IMR-90 (cell line): ENCODE measurements around the gene EVI5. TPM values are rescaled to one million over a fixed set of nuclear protein-coding genes. Genes with fewer than 3 reads are reported as not detected.

Experiments
- ATAC-seq: fragments of 200-7000 bp; cut with Tn5 transposase; 2 replicates; pipeline ENCODE4 v1.9.1; 2020; ENCODE audit warnings: low read depth, mild to moderate bottlenecking, moderate library complexity
- BruUV-seq: library from RNA; stranded (reverse); fragments of 400-500 nt; replicated peaks from 2 replicates; lab custom pipeline; 2021; lab: Mats Ljungman, UMichigan
- CTCF ChIA-PET: fragments of 300-600 bp; formaldehyde crosslinking; extraction: SDS; loops from one replicate; lab custom pipeline; 2021; ENCODE audit warnings: antibody characterized with exemption; lab: Yijun Ruan, JAX
- POLR2A ChIA-PET: fragments of 300-600 bp; sonication (Branson Sonifier 250); formaldehyde crosslinking; loops from one replicate; lab custom pipeline; 2022; ENCODE audit warnings: antibody characterized with exemption; ENCODE audit not compliant: unreplicated experiment; lab: Charles Lee
- DNase-seq: peaks from one replicate; pipeline ENCODE4 v3.0.0; 2013
- H2AFZ ChIP-seq: replicated peaks from 2 replicates; pipeline ENCODE3; 2013; ENCODE audit warnings: low read length, mild to moderate bottlenecking; ENCODE audit not compliant: poor library complexity
- H2AK5ac ChIP-seq: 2 replicates; pipeline ENCODE4 v1.6.1; 2013; ENCODE audit warnings: low read depth, low read length, inconsistent platforms
- H2AK9ac ChIP-seq: replicated peaks from 2 replicates; pipeline ENCODE3; 2013; ENCODE audit warnings: mild to moderate bottlenecking, low read depth, low read length, moderate library complexity; ENCODE audit not compliant: poor library complexity
- H2BK120ac ChIP-seq: 2 replicates; pipeline ENCODE4 v1.6.1; 2013; ENCODE audit warnings: low read depth, low read length, inconsistent platforms
- H2BK15ac ChIP-seq: 3 replicates; pipeline ENCODE4 v1.6.1; 2013; ENCODE audit warnings: low read depth, low read length, inconsistent platforms
- H2BK20ac ChIP-seq: 2 replicates; pipeline ENCODE4 v1.6.1; 2013; ENCODE audit warnings: low read depth, mild to moderate bottlenecking, inconsistent platforms, low read length, moderate library complexity
- H2BK5ac ChIP-seq: 2 replicates; pipeline ENCODE4 v1.6.1; 2013; ENCODE audit warnings: mild to moderate bottlenecking, low read depth, low read length, inconsistent platforms; ENCODE audit not compliant: poor library complexity, severe bottlenecking
- H3K14ac ChIP-seq: replicated peaks from 2 replicates; pipeline ENCODE4 v1.6.1; 2013; ENCODE audit warnings: low read depth, low read length, inconsistent platforms
- H3K18ac ChIP-seq: 2 replicates; pipeline ENCODE4 v1.6.1; 2013; ENCODE audit warnings: low read depth, low read length, control low read depth
- H3K23ac ChIP-seq: 2 replicates; pipeline ENCODE4 v1.6.1; 2013; ENCODE audit warnings: low read depth, low read length, inconsistent platforms
- H3K27ac ChIP-seq: 2 replicates; pipeline ENCODE4 v1.5.1; 2013; ENCODE audit warnings: mild to moderate bottlenecking, control low read depth, low read length; ENCODE audit not compliant: insufficient read depth
- H3K27me3 ChIP-seq: 2 replicates; pipeline ENCODE4 v1.6.1; 2013; ENCODE audit warnings: low read length; ENCODE audit not compliant: control insufficient read depth, insufficient read depth
- H3K36me3 ChIP-seq: 2 replicates; pipeline ENCODE4 v1.6.1; 2013; ENCODE audit warnings: low read length, mixed read lengths; ENCODE audit not compliant: control insufficient read depth, insufficient read depth
- H3K4ac ChIP-seq: 2 replicates; pipeline ENCODE4 v1.6.1; 2013; ENCODE audit warnings: low read depth, low read length, inconsistent platforms
- H3K4me1 ChIP-seq: 2 replicates; pipeline ENCODE4 v1.6.1; 2013; ENCODE audit warnings: low read length, mixed read lengths; ENCODE audit not compliant: control insufficient read depth, insufficient read depth
- H3K4me2 ChIP-seq: 2 replicates; pipeline ENCODE4 v1.6.1; 2013; ENCODE audit warnings: low read depth, mild to moderate bottlenecking, control low read depth, low read length, moderate library complexity
- H3K4me3 ChIP-seq: 2 replicates; pipeline ENCODE4 v1.5.1; 2013; ENCODE audit warnings: low read depth, mild to moderate bottlenecking, control low read depth, low read length, moderate library complexity; ENCODE audit not compliant: insufficient read depth
- H3K56ac ChIP-seq: 2 replicates; pipeline ENCODE4 v1.6.1; 2013; ENCODE audit warnings: low read length, inconsistent platforms; ENCODE audit not compliant: insufficient read depth; ENCODE audit errors: extremely low read depth
- H3K79me1 ChIP-seq, 2 experiments: 2 replicates each; pipeline ENCODE4 v1.6.1; 2013; ENCODE audit warnings: low read length in 2 of 2, inconsistent platforms in 1 of 2, low read depth in 1 of 2
- H3K9ac ChIP-seq: 2 replicates; pipeline ENCODE4 v1.6.1; 2013; ENCODE audit warnings: low read depth, low read length, control low read depth
- H3K9me1 ChIP-seq: 2 replicates; pipeline ENCODE4 v1.6.1; 2013; ENCODE audit warnings: low read length, inconsistent platforms; ENCODE audit not compliant: insufficient read depth
- H3K9me3 ChIP-seq: 2 replicates; pipeline ENCODE4 v1.6.1; 2013; ENCODE audit warnings: low read length; ENCODE audit not compliant: control insufficient read depth, insufficient read depth
- H4K20me1 ChIP-seq: 2 replicates; pipeline ENCODE4 v1.6.1; 2013; ENCODE audit warnings: low read length, inconsistent platforms; ENCODE audit not compliant: insufficient read depth
- H4K5ac ChIP-seq: 2 replicates; pipeline ENCODE4 v1.6.1; 2013; ENCODE audit warnings: mild to moderate bottlenecking, low read depth, low read length, control low read depth
- H4K8ac ChIP-seq, 2 experiments: 2 replicates each; pipeline ENCODE4 v1.6.1; 2013; ENCODE audit warnings: low read depth in 2 of 2, low read length in 2 of 2, control low read depth in 1 of 2, inconsistent platforms in 1 of 2
- H4K91ac ChIP-seq: 2 replicates; pipeline ENCODE4 v1.6.1; 2013; ENCODE audit warnings: low read depth, low read length, inconsistent platforms; ENCODE audit not compliant: insufficient read depth
- BHLHE40 ChIP-seq: fragments of 150-350 bp; IDR thresholded peaks from 2 replicates; pipeline ENCODE4 v1.6.1; 2016; ENCODE audit warnings: mild to moderate bottlenecking, low read depth, low read length
- CEBPB ChIP-seq: IDR thresholded peaks from 2 replicates; pipeline ENCODE4 v1.6.1; 2012; ENCODE audit warnings: low read depth, low read length, improper control_type of control experiment
- CHD1 ChIP-seq: IDR thresholded peaks from 2 replicates; pipeline ENCODE4 v1.6.1; 2012; ENCODE audit warnings: low read depth, low read length, improper control_type of control experiment
- CTCF ChIP-seq: conservative IDR thresholded peaks from 2 replicates; pipeline ENCODE4 v1.5.1; 2012; ENCODE audit warnings: mild to moderate bottlenecking, low read depth, low read length, improper control_type of control experiment
- ELK1 ChIP-seq: fragments of 150-350 bp; IDR thresholded peaks from 2 replicates; pipeline ENCODE4 v1.6.1; 2016; ENCODE audit warnings: low read depth, mild to moderate bottlenecking, low read length, moderate library complexity, borderline replicate concordance
- FOS ChIP-seq: fragments of 150-350 bp; IDR thresholded peaks from 2 replicates; pipeline ENCODE4 v1.6.1; 2016; ENCODE audit warnings: low read depth, low read length
- MAFK ChIP-seq: IDR thresholded peaks from 2 replicates; pipeline ENCODE4 v1.6.1; 2012; ENCODE audit warnings: low read depth, low read length, improper control_type of control experiment
- MAZ ChIP-seq: IDR thresholded peaks from 2 replicates; pipeline ENCODE4 v1.6.1; 2012; ENCODE audit warnings: low read depth, mild to moderate bottlenecking, low read length, improper control_type of control experiment, moderate library complexity, borderline replicate concordance
- MXI1 ChIP-seq: IDR thresholded peaks from 2 replicates; pipeline ENCODE4 v1.6.1; 2012; ENCODE audit warnings: low read depth, mild to moderate bottlenecking, low read length, moderate library complexity, borderline replicate concordance
- NFE2L2 ChIP-seq: fragments of 150-350 bp; IDR thresholded peaks from 2 replicates; pipeline ENCODE4 v1.6.1; 2016; ENCODE audit warnings: low read depth, mild to moderate bottlenecking, low read length
- POLR2A ChIP-seq: IDR thresholded peaks from 2 replicates; pipeline ENCODE4 v1.6.1; 2012; ENCODE audit warnings: mild to moderate bottlenecking, low read depth, low read length
- RAD21 ChIP-seq: IDR thresholded peaks from 2 replicates; pipeline ENCODE4 v1.6.1; 2012; ENCODE audit warnings: low read length, improper control_type of control experiment
- RCOR1 ChIP-seq: IDR thresholded peaks from 2 replicates; pipeline ENCODE4 v1.6.1; 2012; ENCODE audit warnings: mild to moderate bottlenecking, low read length, improper control_type of control experiment; ENCODE audit not compliant: insufficient replicate concordance
- RFX5 ChIP-seq: IDR thresholded peaks from 2 replicates; pipeline ENCODE4 v1.8.0; 2012; ENCODE audit warnings: low read depth, mild to moderate bottlenecking, low read length, moderate library complexity
- SMC3 ChIP-seq: fragments of 150-350 bp; IDR thresholded peaks from 2 replicates; pipeline ENCODE4 v1.6.1; 2016; ENCODE audit warnings: low read depth, mild to moderate bottlenecking, antibody characterized with exemption, low read length, moderate library complexity
- USF2 ChIP-seq: fragments of 150-350 bp; IDR thresholded peaks from 2 replicates; pipeline ENCODE4 v1.6.1; 2017; ENCODE audit warnings: mild to moderate bottlenecking, antibody characterized with exemption, low read length, low read depth
- WGBS, 2 experiments: methylation state at CpG; one replicate each; pipeline versions ENCODE4 v1.1.5 to v1.1.7; 2013; ENCODE audit warnings: missing lambda C conversion rate in 2 of 2; ENCODE audit not compliant: insufficient read length in 1 of 2; ENCODE audit errors: extremely low coverage in 2 of 2; 5-methylcytosine and 5-hydroxymethylcytosine counted together
- dilution Hi-C: fragments of 300-500 bp; cut with HindIII; formaldehyde crosslinking; loops from one replicate; pipeline ENCODE4 v1.14.3; 2018; ENCODE audit warnings: low sequenced_read_pairs; ENCODE audit not compliant: unreplicated experiment
- in situ Hi-C: fragments of 300-500 bp; cut with MboI; formaldehyde crosslinking; loops from 3 replicates; pipeline ENCODE4 v1.14.3; 2019; ENCODE audit warnings: low sequenced_read_pairs, inconsistent platforms, mixed read lengths
- intact Hi-C: fragments of 100-400 bp; cut with micrococcal nuclease; formaldehyde crosslinking; loops from 2 replicates; pipeline ENCODE4 v1.10.0; 2022
- polyA plus RNA-seq, 3 experiments: library from polyadenylated mRNA; depleted of rRNA; stranded (reverse); fragments of >200 nt; gene quantifications; 2 replicates each; pipeline ENCODE4 v1.2.3, GENCODE V29; 2012; ENCODE audit warnings: low replicate concordance in 1 of 3
- total RNA-seq: library from RNA; depleted of rRNA; stranded (reverse); fragments of >200 nt; gene quantifications from 2 replicates; pipeline ENCODE4 v1.2.3, GENCODE V29; 2012

EVI5 gene
- total and polyA plus RNA-seq, 2 of the 4 experiments (the other 2 are of a cell fraction) = 13.9 to 26.9 TPM

GRCh38 chr1:92476071-92476631 lies 308.8 kb downstream of the EVI5 start:
- no peak overlapping the region for H3K14ac ChIP-seq
- no peak overlapping the region for H3K23ac ChIP-seq
- no peak overlapping the region for H3K4ac ChIP-seq
- BruUV-seq = no TSS peak
- H4K20me1 ChIP-seq = no peaks in the 10 kb centered on the region
- H3K36me3 ChIP-seq = no peaks in the 10 kb centered on the region
- H3K56ac ChIP-seq = no peak overlapping the region
- no peak overlapping the region for H2AK9ac ChIP-seq
- no peak overlapping the region for H3K18ac ChIP-seq
- H4K5ac ChIP-seq = no peak overlapping the region
- DNase-seq (no peak), ATAC-seq (no peak)
- CTCF ChIA-PET = no interaction called here
- dilution Hi-C loops (no loop called here), in situ Hi-C loops (no loop called here), intact Hi-C loops (no loop called here)
- no peak for TF ChIP-seq NFE2L2
- no peak for TF ChIP-seq POLR2A
- TF ChIP-seq RCOR1 = no peak
- no peak for TF ChIP-seq CTCF
- no peak for TF ChIP-seq RFX5
- no peak for TF ChIP-seq SMC3
- no peak for TF ChIP-seq MXI1
- no peak for TF ChIP-seq ELK1
- no peak for TF ChIP-seq MAZ
- no peak for TF ChIP-seq USF2
- no peak for TF ChIP-seq RAD21
- TF ChIP-seq CHD1 = no peak
- no peak for TF ChIP-seq MAFK
- TF ChIP-seq BHLHE40 = no peak
- no peak for TF ChIP-seq FOS
- no peak for TF ChIP-seq CEBPB
- H2BK20ac ChIP-seq = no peak overlapping the region
- no peak overlapping the region for H3K4me2 ChIP-seq
- no peak overlapping the region for H3K27ac ChIP-seq
- no peak overlapping the region for H2AFZ ChIP-seq
- H2BK5ac ChIP-seq = no peak overlapping the region
- H4K91ac ChIP-seq = no peak overlapping the region
- no peak overlapping the region for H3K9ac ChIP-seq
- no peak overlapping the region for H2AK5ac ChIP-seq
- no peak overlapping the region for H2BK120ac ChIP-seq
- peaks cover 80% of the 10 kb centered on the region for H3K27me3 ChIP-seq
- POLR2A ChIA-PET = no interaction called here
- peaks cover 11% of the 10 kb centered on the region; the same call in 1 of the 2 replicates for H3K9me3 ChIP-seq
- no peak overlapping the region for H2BK15ac ChIP-seq
- no peak overlapping the region for H3K4me3 ChIP-seq
- WGBS, 2 experiments = 60% methylated on average over 1 of the region's 12 CpGs; no CpG with 5 or more reads in 1 of the 2 experiments
- peaks cover 7% of the 10 kb centered on the region; the same call in 1 of the 2 replicates for H3K9me1 ChIP-seq
- no peak overlapping the region for H4K8ac ChIP-seq
- peaks cover 2% of the 10 kb centered on the region; the same call in 1 of the 2 replicates for H3K4me1 ChIP-seq
- H3K79me1 ChIP-seq = no peaks in the 10 kb centered on the region
